ENCODE measurements around the gene ENDOV. TPM values are rescaled to one million over a fixed set of nuclear protein-coding genes. Genes with fewer than 3 reads are reported as not detected.

The ENDOV gene
- total RNA-seq, 4 donors from 2014 or later: 9.5 to 33.3 (median 18.5) TPM

- no peak overlapping the region for H3K4me3 ChIP-seq
- DNase-seq: no peak
- H3K27me3 ChIP-seq: peaks cover 40 to 43% of the 10 kb centered on the region in 2 donors
- intact Hi-C loops (cut with DNase I; ENCODE audit: low total_unique reads): no loop called here
- TF ChIP-seq CTCF (IDR thresholded peaks at IDR 0.05) (no peak), POLR2A (IDR thresholded peaks at IDR 0.05) (no peak)
- no peaks in the 10 kb centered on the region for H3K36me3 ChIP-seq
- H3K4me1 ChIP-seq: peaks cover 0 to 35% of the 10 kb centered on the region in 2 donors
- H3K27ac ChIP-seq: no peak overlapping the region
- H3K9me3 ChIP-seq: no peaks in the 10 kb centered on the region
Measured at GRCh38 chr17:80479246-80479566, 64.2 kb downstream of the ENDOV start.

GRCh38 chr17:80480248-80480647 lies 65.3 kb downstream of the ENDOV start:
- intact Hi-C loops (cut with DNase I; ENCODE audit: low total_unique reads): no loop called here
- no peak overlapping the region for H3K4me3 ChIP-seq
- no peak overlapping the region for H3K27ac ChIP-seq
- H3K27me3 ChIP-seq: peaks cover 33 to 39% of the 10 kb centered on the region in 2 donors
- no peaks in the 10 kb centered on the region for H3K9me3 ChIP-seq
- no peaks in the 10 kb centered on the region for H3K36me3 ChIP-seq
- no peak for DNase-seq
- H3K4me1 ChIP-seq: peaks cover 0 to 31% of the 10 kb centered on the region in 2 donors
- no peak for TF ChIP-seq CTCF (IDR thresholded peaks at IDR 0.05)

GRCh38 chr17:80481284-80482057 lies 66.5 kb downstream of the ENDOV start:
- Histone ChIP-seq H3K36me3 (no peaks in the 10 kb centered on the region), H3K27me3 (peaks cover 33% of the 10 kb centered on the region in 2 donors), H3K27ac (no peak overlapping the region), H3K4me1 (peaks cover 0 to 19% of the 10 kb centered on the region in 2 donors), H3K4me3 (no peak overlapping the region), H3K9me3 (no peaks in the 10 kb centered on the region)
- intact Hi-C loops (cut with DNase I; ENCODE audit: low total_unique reads): no loop called here
- TF ChIP-seq POLR2A (IDR thresholded peaks at IDR 0.05): no peak
- no peak for TF ChIP-seq CTCF (IDR thresholded peaks at IDR 0.05)
- no peak for DNase-seq

- Histone ChIP-seq H3K27me3 (peaks cover 28 to 29% of the 10 kb centered on the region in 2 donors), H3K9me3 (no peaks in the 10 kb centered on the region), H3K4me3 (no peak overlapping the region), H3K27ac (no peak overlapping the region), H3K4me1 (peaks cover 0 to 14% of the 10 kb centered on the region in 2 donors), H3K36me3 (no peaks in the 10 kb centered on the region)
- no peak for DNase-seq
- TF ChIP-seq POLR2A (IDR thresholded peaks at IDR 0.05) (no peak), CTCF (IDR thresholded peaks at IDR 0.05) (no peak)
- intact Hi-C loops (cut with DNase I; ENCODE audit: low total_unique reads): no loop called here
Measured at GRCh38 chr17:80482058-80482318, 67.0 kb downstream of the ENDOV start.

GRCh38 chr17:80482555-80483308 lies 67.8 kb downstream of the ENDOV start:
- no peaks in the 10 kb centered on the region for H3K9me3 ChIP-seq
- H3K27me3 ChIP-seq: peaks cover 21 to 22% of the 10 kb centered on the region in 2 donors
- H3K36me3 ChIP-seq: no peaks in the 10 kb centered on the region
- no peak overlapping the region for H3K4me3 ChIP-seq
- no peak overlapping the region for H3K27ac ChIP-seq
- intact Hi-C loops (cut with DNase I; ENCODE audit: low total_unique reads): no loop called here
- no peak for DNase-seq
- TF ChIP-seq CTCF (IDR thresholded peaks at IDR 0.05): no peak
- no peak for TF ChIP-seq POLR2A (IDR thresholded peaks at IDR 0.05)
- H3K4me1 ChIP-seq: peaks cover 0 to 6% of the 10 kb centered on the region in 2 donors

Data from uterus (tissue), 4 donors.